HFF-Myc (cell line): ENCODE results near the gene TSPAN17.
A peak's percentile ranks its signal among the peaks of the same experiment; 100 is the strongest.

Experiments used
- DNase-seq: peaks from one replicate; pipeline ENCODE4 v3.0.0-alpha.2; 2011; ENCODE audit warnings: low read depth; ENCODE audit errors: extremely low read depth
- H3K4me3 ChIP-seq: replicated peaks from 2 replicates; pipeline ENCODE4 v1.5.1; 2011; ENCODE audit warnings: low read depth, mild to moderate bottlenecking, control low read depth, low read length
- TF ChIP-seq, protein P1 (sequence below): IDR thresholded peaks from 2 replicates; pipeline ENCODE4 v1.5.1; 2012; ENCODE audit warnings: mild to moderate bottlenecking, low read depth, low read length, control low read depth; ENCODE audit errors: missing control alignments

The TSPAN17 gene

GRCh38 chr5:176653401-176654385 is 6.4 kb downstream of the TSPAN17 start:
- no peak for DNase-seq
- TF ChIP-seq, protein P1, sequence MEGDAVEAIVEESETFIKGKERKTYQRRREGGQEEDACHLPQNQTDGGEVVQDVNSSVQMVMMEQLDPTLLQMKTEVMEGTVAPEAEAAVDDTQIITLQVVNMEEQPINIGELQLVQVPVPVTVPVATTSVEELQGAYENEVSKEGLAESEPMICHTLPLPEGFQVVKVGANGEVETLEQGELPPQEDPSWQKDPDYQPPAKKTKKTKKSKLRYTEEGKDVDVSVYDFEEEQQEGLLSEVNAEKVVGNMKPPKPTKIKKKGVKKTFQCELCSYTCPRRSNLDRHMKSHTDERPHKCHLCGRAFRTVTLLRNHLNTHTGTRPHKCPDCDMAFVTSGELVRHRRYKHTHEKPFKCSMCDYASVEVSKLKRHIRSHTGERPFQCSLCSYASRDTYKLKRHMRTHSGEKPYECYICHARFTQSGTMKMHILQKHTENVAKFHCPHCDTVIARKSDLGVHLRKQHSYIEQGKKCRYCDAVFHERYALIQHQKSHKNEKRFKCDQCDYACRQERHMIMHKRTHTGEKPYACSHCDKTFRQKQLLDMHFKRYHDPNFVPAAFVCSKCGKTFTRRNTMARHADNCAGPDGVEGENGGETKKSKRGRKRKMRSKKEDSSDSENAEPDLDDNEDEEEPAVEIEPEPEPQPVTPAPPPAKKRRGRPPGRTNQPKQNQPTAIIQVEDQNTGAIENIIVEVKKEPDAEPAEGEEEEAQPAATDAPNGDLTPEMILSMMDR = no peak
- no peak overlapping the region for H3K4me3 ChIP-seq

DNA sequence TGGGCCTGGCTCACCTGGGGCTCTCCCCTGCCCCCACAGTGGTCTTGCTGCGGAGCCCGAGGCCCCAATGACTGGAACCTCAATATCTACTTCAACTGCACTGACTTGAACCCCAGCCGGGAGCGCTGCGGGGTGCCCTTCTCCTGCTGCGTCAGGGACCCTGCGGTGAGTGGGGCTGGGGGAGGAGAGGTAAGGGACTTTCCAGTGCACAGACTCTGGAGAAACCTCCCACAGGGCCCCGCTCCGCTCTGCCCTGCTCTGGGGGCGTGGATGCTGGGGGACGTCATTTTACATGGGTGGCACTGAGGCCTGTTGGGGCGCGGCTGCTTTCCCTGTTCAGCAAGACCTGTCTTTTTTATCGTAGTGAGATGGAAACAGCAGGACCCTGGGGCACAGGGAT is 7.6 kb downstream of the TSPAN17 start:
- H3K4me3 ChIP-seq = no peak overlapping the region
- TF ChIP-seq, protein P1 = no peak
- no peak for DNase-seq

DNA sequence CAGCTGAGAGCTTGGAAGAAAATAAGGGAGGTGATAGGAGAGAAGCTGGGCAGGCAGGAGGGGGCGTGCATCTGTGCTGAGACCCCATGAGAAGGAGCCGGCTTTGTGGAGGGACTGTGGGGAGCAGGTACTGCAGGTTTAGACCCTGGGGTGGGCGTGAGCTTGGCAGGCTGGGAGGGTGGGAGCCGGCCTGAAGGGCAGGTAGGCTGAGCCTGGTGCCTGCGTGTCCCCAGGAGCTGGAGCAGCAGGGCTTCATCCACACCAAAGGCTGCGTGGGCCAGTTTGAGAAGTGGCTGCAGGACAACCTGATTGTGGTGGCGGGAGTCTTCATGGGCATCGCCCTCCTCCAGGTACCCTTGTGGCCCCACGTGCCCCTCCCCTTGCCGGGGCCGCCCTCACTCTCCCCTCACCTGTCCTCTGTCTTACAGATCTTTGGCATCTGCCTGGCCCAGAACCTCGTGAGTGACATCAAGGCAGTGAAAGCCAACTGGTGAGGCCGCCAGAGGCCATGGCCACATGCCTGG is 9.2 kb downstream of the TSPAN17 start:
- no peak for DNase-seq
- no peak overlapping the region for H3K4me3 ChIP-seq
- TF ChIP-seq, protein P1 = no peak

GRCh38 chr5:176658007-176658599 is 10.8 kb downstream of the TSPAN17 start:
- H3K4me3 ChIP-seq = no peak overlapping the region
- no peak for DNase-seq
- TF ChIP-seq, protein P1 = peak; percentile 91

GRCh38 chr5:176658817-176659511 is 11.7 kb downstream of the TSPAN17 start:
- no peak overlapping the region for H3K4me3 ChIP-seq
- TF ChIP-seq, protein P1 = no peak
- DNase-seq = no peak

DNA sequence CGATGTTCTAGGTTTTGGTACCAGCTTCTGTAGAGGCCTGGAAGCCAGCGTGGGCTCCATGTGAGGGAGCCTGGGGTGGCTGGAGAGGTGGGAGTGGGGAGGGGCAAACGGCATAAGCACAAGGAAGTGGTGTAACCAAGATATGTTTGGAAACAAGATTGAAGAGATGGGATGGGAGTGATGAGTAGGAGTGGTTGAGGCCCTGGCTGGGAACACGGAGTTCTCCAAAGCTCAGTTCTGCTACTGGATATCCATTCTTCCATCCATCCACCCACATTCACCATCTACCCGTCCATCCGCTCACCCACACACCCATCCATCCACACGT is 12.2 kb downstream of the TSPAN17 start:
- TF ChIP-seq, protein P1 = no peak
- no peak overlapping the region for H3K4me3 ChIP-seq
- no peak for DNase-seq
